HFFc6 (cell line): ENCODE measurements around the gene ZNF557. TPM values are rescaled to one million over a fixed set of nuclear protein-coding genes. Genes with fewer than 3 reads are reported as not detected.
"Not testable (repeated sequence)": the region's sequence is repeated elsewhere in the genome, so short reads cannot be mapped to it uniquely, and the experiment has no call there.

Experiments
- DNase-seq: peaks from one replicate; pipeline ENCODE4 v3.0.0-alpha.2; 2018
- H3K27ac Mint-ChIP-seq: 2 replicates; pipeline ENCODE4 v1.8.0; 2020; ENCODE audit warnings: mild to moderate bottlenecking, mixed read lengths
- H3K27me3 Mint-ChIP-seq: 2 replicates; pipeline ENCODE4 v1.8.0; 2021; ENCODE audit warnings: mild to moderate bottlenecking, moderate library complexity, mixed read lengths; ENCODE audit not compliant: insufficient read depth
- H3K36me3 Mint-ChIP-seq: 2 replicates; pipeline ENCODE4 v1.8.0; 2021; ENCODE audit warnings: low read depth, mixed read lengths
- H3K4me1 Mint-ChIP-seq: 2 replicates; pipeline ENCODE4 v1.8.0; 2020; ENCODE audit warnings: low read depth, mixed read lengths
- H3K4me3 Mint-ChIP-seq: 2 replicates; pipeline ENCODE4 v1.8.0; 2020; ENCODE audit warnings: mild to moderate bottlenecking, moderate library complexity, mixed read lengths
- H3K9me3 Mint-ChIP-seq: 2 replicates; pipeline ENCODE4 v1.8.0; 2020; ENCODE audit warnings: mild to moderate bottlenecking, mixed read lengths
- CTCF ChIP-seq: fragments of 200-600 bp; sonication (generic); IDR thresholded peaks from 2 replicates; pipeline ENCODE4 v1.5.0; 2021; ENCODE audit warnings: antibody characterized with exemption, mild to moderate bottlenecking
- long read RNA-seq: library from polyadenylated mRNA; unstranded; transcript quantifications from one replicate; pipeline ENCODE4 v2.0.0, GENCODE V29; 2019
- total RNA-seq, 6 experiments: library from RNA; stranded (reverse); fragmentation: NEBNext Ultra II Directional; extraction: Animal tissue kit (Norgen Biotek cat#: 25700); gene quantifications; 2 replicates in 1 of 6; 3 replicates in 5 of 6; pipeline ENCODE4 v1.2.3, GENCODE V29; 2021

ZNF557 gene
- total RNA-seq = 1 to 10 TPM; 7.8 to 9.3 (median 8.7) TPM
- long read RNA-seq, full-length matches to known transcripts = 3 of 10 reads
- long read RNA-seq, partial matches to known transcripts = 1 of 10 reads
- long read RNA-seq, other reads (novel, unspliced or antisense) = 6 of 10 reads

GRCh38 chr19:7069042-7069903, at the start of gene ZNF557:
ZNF557 (plus strand) TSS chr19:7069703; CDS start chr19:7075075, 5,372 bp downstream.
- Mint-ChIP-seq H3K9me3 (peaks cover 9% of the 10 kb centered on the region), H3K27ac (peak within 1 kb of the TSS; percentile 92), H3K4me3 (peak within 1 kb of the TSS; percentile 96), H3K36me3 (peaks cover 17% of the 10 kb centered on the region), H3K27me3 (peaks cover 4% of the 10 kb centered on the region), H3K4me1 (peaks cover 20% of the 10 kb centered on the region)
- DNase-seq = peak; percentile 96
- no peak for TF ChIP-seq CTCF

- not testable (repeated sequence) for H3K27ac Mint-ChIP-seq, H3K4me3 Mint-ChIP-seq, H3K9me3 Mint-ChIP-seq, DNase-seq, H3K27me3 Mint-ChIP-seq, H3K4me1 Mint-ChIP-seq, H3K36me3 Mint-ChIP-seq
These were observed 48.2 kb upstream of the ZNF557 start, which contains the start of gene MBD3L2B for GRCh38 chr19:7021331-7021730. MBD3L2B (minus strand) TSS chr19:7021431; CDS start chr19:7021397, 34 bp downstream.

GRCh38 chr19:7028790-7029189, 40.7 kb upstream of the ZNF557 start:
- not testable (repeated sequence) for H3K27me3 Mint-ChIP-seq, H3K4me3 Mint-ChIP-seq, H3K27ac Mint-ChIP-seq, H3K9me3 Mint-ChIP-seq, H3K4me1 Mint-ChIP-seq, DNase-seq, H3K36me3 Mint-ChIP-seq

GRCh38 chr19:7030278-7030677, 39.2 kb upstream of the ZNF557 start, which contains the start of gene MBD3L5:
MBD3L5 (plus strand) TSS chr19:7030578; CDS start chr19:7030612, 34 bp downstream.
- H3K4me1 Mint-ChIP-seq, H3K27me3 Mint-ChIP-seq, H3K4me3 Mint-ChIP-seq, DNase-seq, H3K9me3 Mint-ChIP-seq, H3K27ac Mint-ChIP-seq, H3K36me3 Mint-ChIP-seq: not testable (repeated sequence)

GRCh38 chr19:7040079-7040478, 29.4 kb upstream of the ZNF557 start, which contains the start of gene MBD3L4:
MBD3L4 (minus strand) TSS chr19:7040179; CDS start chr19:7040144, 35 bp downstream.
- H3K27ac Mint-ChIP-seq, DNase-seq, H3K4me1 Mint-ChIP-seq: not testable (repeated sequence)

GRCh38 chr19:7041563-7041962, 27.9 kb upstream of the ZNF557 start:
- not testable (repeated sequence) for H3K36me3 Mint-ChIP-seq, H3K9me3 Mint-ChIP-seq, DNase-seq, H3K27ac Mint-ChIP-seq, H3K27me3 Mint-ChIP-seq, H3K4me3 Mint-ChIP-seq, H3K4me1 Mint-ChIP-seq

More at GRCh38 chr19:7040079-7040478, 29.4 kb upstream of the ZNF557 start, which contains the start of gene MBD3L4:
- H3K4me3 Mint-ChIP-seq, H3K27me3 Mint-ChIP-seq, H3K36me3 Mint-ChIP-seq, H3K9me3 Mint-ChIP-seq: not testable (repeated sequence)

- H3K27ac Mint-ChIP-seq, DNase-seq, H3K36me3 Mint-ChIP-seq, H3K9me3 Mint-ChIP-seq, H3K4me3 Mint-ChIP-seq, H3K4me1 Mint-ChIP-seq, H3K27me3 Mint-ChIP-seq: not testable (repeated sequence)
These were observed 20.5 kb upstream of the ZNF557 start, which contains the start of gene MBD3L2 for GRCh38 chr19:7049021-7049420. MBD3L2 (plus strand) TSS chr19:7049321; CDS start chr19:7049374, 53 bp downstream.

GRCh38 chr19:7051421-7051820, 18.1 kb upstream of the ZNF557 start:
- not testable (repeated sequence) for H3K27ac Mint-ChIP-seq, H3K36me3 Mint-ChIP-seq, H3K27me3 Mint-ChIP-seq, DNase-seq, H3K9me3 Mint-ChIP-seq, H3K4me1 Mint-ChIP-seq, H3K4me3 Mint-ChIP-seq

- H3K9me3 Mint-ChIP-seq, H3K27me3 Mint-ChIP-seq, H3K4me3 Mint-ChIP-seq, H3K27ac Mint-ChIP-seq, DNase-seq, H3K4me1 Mint-ChIP-seq, H3K36me3 Mint-ChIP-seq: not testable (repeated sequence)
These were observed 16.6 kb upstream of the ZNF557 start for GRCh38 chr19:7052896-7053295.

- DNase-seq, H3K27me3 Mint-ChIP-seq, H3K27ac Mint-ChIP-seq, H3K9me3 Mint-ChIP-seq, H3K4me1 Mint-ChIP-seq, H3K36me3 Mint-ChIP-seq, H3K4me3 Mint-ChIP-seq: not testable (repeated sequence)
These were observed 14.7 kb upstream of the ZNF557 start for GRCh38 chr19:7054635-7055368.

- DNase-seq, H3K9me3 Mint-ChIP-seq, H3K27ac Mint-ChIP-seq, H3K27me3 Mint-ChIP-seq, H3K4me1 Mint-ChIP-seq, H3K36me3 Mint-ChIP-seq, H3K4me3 Mint-ChIP-seq: not testable (repeated sequence)
These were observed 13.8 kb upstream of the ZNF557 start for GRCh38 chr19:7055679-7056078.

- not testable (repeated sequence) for H3K36me3 Mint-ChIP-seq, DNase-seq, H3K27me3 Mint-ChIP-seq, H3K4me3 Mint-ChIP-seq, H3K9me3 Mint-ChIP-seq, H3K27ac Mint-ChIP-seq, H3K4me1 Mint-ChIP-seq
These were observed 13.1 kb upstream of the ZNF557 start for GRCh38 chr19:7056371-7056770.
